RKO (cell line): ENCODE results near the gene EEF1AKMT3.
A peak's percentile ranks its signal among the peaks of the same experiment; 100 is the strongest.
"Not testable (repeated sequence)": the region's sequence is repeated elsewhere in the genome, so short reads cannot be mapped to it uniquely, and the experiment has no call there.

Experiments
- DNase-seq: peaks from one replicate; pipeline ENCODE4 v3.0.0-alpha.2; 2016; ENCODE audit warnings: low spot score

EEF1AKMT3 gene

DNA sequence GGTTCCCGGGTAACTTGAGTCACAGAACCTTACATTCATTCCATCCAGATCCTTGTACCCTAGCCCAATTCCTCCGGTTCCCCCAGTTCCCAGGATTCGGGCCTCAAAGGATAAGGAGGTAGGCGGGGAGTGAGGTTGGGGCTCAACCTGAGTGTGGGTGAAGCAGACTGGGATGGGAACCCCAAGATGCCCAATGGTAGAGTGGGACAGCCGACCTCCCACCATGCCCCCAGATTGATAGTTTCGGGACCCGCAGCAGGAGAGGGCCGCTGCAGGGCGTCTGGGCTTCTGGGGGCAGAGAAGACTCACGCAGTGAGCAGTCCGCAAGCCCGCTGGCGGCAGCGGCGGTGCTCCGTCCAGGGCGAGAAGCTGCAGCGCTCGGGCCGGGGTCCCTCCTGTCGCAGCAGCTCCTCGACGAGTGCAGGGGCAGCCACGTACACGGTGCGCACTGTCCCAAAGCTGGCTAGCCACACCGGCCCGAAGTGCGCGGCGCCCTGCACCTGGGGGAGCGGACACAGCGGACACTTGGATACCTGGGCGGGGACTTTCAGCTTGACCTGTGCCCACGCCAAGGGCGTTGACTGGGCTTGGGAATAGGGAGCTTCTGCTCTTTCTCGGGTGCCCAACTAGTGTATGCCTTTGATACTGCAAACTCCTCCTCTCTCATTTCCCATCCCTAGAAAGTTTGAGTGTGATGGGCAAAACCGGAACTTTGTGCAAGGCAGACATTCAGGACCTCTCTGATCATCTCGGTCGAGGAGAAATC, 6.5 kb upstream of the EEF1AKMT3 start:
- no peak for DNase-seq

DNA sequence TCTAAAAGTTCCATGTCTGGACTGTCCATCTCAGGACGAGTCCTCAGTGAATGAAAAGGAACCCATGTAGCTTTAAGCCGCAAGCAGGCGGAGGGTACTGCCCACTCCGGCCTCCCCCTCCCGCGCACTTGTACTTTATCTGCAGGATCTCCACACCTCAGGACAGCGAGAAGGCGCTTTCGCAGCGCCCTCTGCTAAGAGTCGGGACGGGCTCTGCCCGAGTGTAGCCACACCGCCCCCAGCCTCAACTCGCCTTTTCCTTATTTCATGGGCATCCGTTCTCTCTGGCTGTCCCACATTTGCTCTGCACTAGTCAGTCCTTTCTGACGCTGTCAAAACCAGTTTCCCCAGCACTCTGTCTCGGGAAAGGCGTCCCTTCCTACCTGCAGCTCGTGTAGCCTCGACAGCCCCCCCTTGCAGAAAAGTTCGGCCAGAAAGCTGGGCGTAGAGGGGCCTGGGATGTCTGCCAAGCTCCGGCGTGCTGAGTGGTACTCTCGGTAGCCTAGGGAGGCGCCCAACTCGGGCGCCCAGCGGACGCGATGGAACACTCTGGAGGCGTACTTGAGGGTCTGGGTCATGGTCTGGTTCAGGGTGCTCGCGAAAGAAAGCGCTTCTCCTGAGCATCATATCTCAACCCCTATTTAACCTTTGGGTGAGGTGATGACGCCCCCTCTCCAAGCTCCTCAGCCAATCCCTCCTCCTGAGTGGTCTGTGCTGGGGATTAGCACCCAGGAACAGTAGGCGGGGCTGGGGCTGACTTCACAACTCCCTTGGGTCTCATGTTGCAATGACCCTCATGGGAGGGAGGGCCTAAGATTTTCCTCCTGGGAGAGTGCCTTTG, 5.7 kb upstream of the EEF1AKMT3 start, which contains the start of gene CYP27B1:
TSS of gene CYP27B1 (minus strand) at position 615 of the 841 bp plus-strand sequence. CDS start at position 578, 37 bp downstream.
- peak; percentile 46 for DNase-seq

DNA sequence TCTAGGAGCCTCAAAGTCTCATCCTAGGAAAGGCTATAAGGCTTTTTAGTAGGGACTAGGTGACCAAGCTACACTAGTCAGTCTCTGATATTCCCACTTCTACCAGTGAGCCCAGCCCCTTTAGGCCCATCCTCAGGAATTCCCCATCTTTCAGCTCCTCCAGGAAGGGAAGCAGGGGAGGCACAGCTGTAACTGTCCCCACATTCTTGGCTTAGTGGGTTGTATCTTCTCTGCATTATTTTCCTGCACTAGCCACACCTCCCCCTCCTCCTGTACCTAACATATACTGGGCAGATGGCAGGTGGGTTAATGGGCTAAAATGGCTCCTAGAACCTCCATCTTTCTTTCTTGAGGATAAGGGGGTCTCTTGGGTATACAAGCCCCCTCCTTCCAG, 5.1 kb upstream of the EEF1AKMT3 start:
- DNase-seq: no peak

DNA sequence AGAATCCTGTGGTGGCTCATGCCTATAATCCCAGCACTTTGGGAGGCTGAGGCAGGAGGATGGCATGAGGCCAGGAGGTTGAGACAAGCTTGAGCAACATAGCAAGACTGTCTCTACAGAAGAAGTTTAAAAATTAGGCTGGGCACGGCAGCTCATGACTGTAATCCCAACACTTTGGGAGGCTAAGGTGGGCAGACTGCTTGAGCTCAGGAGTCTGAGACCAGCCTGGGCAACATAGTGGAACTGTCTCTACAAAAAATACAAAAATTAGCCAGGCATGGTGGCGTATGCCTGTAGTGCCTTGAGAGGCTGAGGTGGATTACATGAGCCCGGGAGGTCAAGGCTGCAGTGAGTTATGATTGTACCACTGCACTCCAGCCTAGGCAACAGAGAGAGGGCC, 4.5 kb upstream of the EEF1AKMT3 start:
- DNase-seq: no peak

DNA sequence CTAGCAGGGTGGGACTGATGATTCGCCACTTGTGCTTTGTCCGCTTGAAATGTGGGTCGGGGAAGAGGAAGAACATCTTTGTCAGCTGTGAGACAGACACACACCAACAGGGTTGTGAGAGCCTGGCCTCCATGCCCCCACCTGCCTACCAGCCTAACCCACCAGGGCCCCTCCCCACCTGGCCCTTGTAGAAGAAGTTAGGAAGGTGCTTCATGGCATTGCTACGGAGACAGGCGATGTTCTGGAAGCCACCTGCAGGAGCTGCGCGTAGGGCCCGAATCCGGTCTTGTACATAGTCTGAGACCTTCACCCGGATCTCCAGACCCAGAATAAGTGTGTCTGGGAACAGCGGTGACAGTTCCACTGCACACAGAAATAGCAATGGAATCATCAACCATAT, 2.8 kb upstream of the EEF1AKMT3 start:
- no peak for DNase-seq

DNA sequence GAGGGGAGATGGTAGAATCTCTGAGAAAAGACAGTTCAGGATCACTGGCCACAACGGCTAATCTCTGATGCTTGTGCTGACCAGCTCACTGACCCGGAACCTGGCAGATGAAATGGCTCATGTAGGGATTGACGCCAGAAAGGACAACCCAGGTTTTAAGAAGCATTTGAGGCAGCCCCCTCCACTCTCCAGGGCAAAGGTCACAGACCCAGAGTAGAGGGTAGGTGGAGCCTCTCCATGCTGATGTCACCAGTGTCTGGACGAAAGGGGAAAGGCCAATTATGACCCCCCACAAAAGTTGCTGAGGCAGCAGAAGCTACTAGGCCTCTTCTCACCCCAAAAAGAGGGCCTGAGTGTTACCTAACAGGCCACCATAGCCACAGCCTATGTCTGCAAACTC, 1.7 kb upstream of the EEF1AKMT3 start:
- DNase-seq: no peak

DNA sequence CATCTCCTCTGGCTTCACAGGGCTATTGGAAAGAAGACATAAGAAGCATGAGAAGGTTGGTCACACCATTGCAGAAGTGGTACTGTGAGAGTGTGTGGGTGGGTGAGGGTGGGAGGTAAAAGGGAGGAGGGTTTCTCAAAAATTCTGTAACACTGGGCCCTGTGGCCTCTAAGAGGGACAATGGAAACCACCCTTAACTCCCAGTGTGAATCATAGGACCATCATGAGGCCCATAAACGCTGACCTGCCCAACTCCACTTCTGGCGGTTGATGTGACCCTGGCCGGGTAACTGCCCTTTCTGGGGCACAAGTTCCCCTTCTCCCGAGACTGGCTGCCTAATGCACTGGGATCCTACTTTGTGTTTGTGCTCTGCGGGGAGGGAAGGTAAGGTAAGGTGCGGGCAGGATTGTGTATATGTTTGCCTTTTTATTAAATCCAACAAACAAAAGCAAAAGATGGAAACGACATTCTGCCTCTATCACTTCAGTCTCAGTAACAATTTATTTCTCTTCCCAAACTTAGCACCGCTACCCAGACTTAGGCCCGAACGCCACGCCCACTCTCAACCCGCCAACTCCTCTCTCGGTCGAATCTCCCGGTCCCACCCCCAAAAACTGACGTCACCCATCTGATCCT, 1.1 kb upstream of the EEF1AKMT3 start:
- DNase-seq: peak; percentile 93

DNA sequence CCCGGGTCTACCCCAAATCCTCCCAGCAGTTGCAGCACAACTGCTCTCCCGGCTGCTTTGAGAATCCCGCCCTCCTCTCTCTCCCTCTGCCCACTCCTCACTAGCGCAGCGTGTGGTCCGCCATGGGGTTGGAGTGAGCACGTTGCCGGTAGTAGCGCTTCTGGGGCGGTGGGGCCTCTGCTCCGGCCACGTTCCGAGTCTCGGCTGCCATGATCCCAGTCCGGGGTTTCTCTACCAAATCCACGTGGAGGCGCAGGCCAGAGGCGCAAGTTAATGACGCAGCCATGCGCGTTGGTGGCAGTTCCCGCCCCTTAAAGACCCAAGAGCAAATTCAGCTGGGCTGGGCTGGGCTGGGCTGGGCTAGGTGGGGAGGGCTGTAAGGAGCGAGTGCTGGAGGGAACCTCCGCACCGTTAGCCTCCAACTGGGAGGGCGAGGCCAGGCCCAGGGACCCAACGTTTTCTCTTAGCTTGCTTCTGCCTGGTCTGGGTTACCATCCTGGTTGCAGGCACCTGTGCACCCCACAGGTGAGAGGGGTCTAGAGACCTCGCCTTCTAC, 463 bp upstream of the EEF1AKMT3 start, which contains the start of gene METTL1:
TSS of gene METTL1 (minus strand) at position 233 of the 556 bp plus-strand sequence. CDS start at position 211, 22 bp downstream.
- peak; percentile 97 for DNase-seq

DNA sequence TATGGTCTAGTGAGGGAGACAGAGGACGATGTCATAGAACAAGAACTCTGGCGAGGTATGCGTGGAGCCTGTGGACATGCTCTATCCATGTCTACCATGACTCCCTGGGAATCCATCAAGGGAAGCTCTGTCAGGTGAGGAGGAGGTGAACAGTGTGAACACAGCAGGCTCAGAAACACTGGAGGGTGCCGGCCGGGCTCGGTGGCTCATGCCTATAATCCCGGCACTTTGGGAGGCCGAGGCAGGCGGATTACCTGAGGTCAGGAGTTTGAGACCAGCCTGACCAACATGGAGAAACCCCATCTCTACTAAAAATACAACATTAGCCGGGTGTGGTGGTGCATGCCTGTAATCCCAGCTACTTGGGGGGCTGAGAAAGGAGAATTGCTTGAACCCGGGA, 2.2 kb downstream of the EEF1AKMT3 start:
- DNase-seq: not testable (repeated sequence)

DNA sequence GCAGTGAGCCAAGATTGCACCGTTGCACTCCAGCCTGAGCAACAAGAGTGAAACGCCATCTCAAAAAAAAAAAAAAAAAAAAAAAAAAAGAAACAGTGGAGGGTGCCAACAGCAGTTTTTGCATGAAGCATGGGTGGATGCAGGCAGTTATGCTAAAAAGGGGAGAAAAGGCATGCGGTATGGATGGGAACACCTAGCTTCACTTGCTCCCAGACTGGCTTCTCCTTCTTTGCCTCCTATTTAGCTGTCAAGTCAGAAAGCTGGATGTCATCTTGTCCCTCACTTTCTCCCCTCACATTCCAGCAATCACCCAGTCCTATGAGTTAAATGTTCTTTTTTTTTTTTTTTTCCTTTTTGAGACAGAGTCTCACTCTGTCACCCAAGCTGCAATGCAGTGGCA, 2.6 kb downstream of the EEF1AKMT3 start:
- DNase-seq: no peak

DNA sequence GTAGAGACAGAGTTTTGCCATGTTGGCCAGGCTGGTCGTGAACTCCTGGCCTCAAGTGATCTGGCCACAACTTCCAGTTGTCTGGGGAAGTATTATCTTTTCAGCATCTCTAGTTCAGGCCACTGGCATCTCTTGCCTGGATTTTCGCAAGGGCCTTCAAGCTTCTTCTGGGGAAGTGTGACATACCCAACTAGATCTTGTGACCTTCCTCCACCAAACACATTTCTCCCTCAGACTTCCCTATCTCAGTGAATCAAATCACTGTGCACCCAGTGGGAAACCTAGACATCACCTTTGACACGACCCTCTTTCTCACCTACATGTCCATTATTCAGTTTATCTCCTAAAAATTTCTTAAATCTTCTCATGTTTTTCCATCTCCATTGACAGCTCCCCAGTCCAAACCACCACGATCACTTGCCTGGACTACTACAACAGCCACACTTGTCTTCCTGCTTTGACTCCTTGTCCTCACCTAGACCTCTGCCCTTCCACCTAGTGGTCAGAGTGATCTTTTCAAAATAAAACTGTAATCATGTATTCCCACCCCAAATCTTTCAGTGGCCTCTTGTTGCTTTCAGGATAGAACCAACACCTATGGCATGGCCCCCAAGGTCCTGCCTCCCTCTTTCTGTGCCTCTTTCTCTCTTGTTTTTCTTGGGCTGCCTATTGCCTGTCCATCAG, 3.3 kb downstream of the EEF1AKMT3 start:
- peak; percentile 47 for DNase-seq

DNA sequence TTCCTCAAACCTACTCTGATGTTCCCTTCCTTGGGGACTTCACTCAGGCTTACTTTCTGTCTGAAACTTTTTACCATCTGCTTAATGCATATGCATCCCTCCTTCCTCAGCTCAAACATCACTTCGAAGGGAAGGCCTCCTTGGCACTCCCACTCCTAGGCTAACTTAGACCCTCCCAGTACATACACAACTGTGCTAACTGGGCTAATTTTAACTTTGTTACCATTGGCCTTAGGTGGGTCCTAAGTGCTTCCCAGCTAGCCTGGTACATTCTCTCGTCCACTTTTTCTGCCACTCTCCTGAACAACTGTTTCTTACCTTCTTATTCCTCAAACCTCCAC, 3.8 kb downstream of the EEF1AKMT3 start:
- DNase-seq: no peak

DNA sequence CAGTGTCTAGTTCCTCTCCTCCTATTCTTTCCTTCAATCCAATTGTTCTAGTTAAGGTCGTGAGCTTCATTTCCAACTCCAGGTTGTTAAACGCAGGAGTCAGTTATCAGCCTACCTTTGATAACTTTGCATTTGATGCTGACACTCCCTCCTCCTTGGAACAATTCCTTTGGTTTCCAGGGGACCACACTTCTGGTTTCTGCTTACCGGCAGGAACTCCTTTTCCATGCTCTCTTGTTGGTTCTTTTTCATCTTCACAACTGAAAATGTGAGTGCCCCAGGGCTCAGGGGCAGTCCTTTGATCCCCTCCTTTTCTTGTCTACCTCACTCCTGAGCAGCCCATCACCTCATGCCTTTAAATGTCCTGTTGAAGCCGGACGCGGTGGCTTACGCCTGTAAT, 5.0 kb downstream of the EEF1AKMT3 start:
- DNase-seq: no peak

DNA sequence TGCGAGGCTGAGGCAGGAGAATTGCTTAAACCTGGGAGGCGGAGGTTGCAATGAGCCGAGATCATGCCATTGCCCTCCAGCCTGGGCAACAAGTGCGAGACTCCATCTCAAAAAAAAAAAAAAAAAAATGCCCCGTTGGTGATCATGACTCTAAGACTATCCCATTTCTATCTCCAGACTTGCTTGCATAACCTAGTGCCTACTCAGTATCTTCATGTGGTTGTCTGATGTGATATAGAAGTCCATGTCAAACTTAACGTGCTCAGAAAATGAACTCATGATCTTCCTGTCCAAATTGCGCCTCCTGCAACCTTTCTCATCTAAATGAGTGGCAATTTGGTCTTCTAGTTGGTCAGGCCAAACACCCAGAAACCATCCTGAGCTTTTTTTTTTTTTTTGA, 5.5 kb downstream of the EEF1AKMT3 start:
- no peak for DNase-seq

DNA sequence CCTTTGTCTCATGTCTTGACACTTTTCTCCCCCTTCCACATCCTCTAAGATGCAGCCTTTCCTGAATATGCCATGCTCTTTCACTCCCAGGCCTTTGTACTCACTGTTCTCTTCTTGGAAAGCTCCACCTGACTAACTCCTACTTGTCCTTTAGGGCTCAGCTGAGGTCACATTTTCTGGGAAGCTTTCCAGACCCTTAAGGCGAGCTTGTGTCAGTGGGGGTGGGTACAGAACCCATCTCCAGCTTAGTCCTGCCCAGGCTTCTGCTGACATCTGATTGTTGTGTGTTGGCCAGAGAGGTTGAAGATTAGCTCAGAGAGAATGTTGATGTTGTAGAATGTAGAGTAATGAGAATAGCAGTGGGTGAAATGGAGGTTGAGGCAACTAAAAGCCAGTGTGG, 7.3 kb downstream of the EEF1AKMT3 start:
- DNase-seq: no peak

DNA sequence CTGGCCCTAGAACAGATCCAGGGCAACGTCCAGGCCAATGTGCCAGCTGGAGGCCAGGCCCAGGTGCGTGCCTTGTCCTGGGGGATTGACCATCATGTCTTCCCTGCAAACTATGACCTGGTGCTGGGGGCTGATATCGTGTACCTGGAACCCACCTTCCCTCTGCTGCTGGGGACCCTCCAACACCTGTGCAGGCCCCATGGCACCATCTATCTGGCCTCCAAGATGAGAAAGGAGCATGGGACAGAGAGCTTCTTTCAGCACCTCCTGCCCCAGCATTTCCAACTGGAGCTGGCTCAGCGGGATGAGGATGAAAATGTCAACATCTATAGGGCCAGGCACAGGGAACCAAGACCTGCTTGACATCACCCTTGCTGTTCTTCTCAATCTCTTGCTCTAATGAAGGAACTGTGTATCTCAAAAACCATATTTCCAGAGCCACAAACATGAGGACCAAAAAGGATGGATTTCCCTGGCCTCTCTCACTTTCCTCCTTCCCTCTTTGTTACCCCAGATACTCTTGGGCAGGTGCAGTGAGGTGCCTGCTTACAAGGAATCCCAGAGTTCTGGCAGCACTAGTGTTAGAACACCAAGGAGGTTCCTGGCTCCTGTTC, 8.0 kb downstream of the EEF1AKMT3 start:
- no peak for DNase-seq

DNA sequence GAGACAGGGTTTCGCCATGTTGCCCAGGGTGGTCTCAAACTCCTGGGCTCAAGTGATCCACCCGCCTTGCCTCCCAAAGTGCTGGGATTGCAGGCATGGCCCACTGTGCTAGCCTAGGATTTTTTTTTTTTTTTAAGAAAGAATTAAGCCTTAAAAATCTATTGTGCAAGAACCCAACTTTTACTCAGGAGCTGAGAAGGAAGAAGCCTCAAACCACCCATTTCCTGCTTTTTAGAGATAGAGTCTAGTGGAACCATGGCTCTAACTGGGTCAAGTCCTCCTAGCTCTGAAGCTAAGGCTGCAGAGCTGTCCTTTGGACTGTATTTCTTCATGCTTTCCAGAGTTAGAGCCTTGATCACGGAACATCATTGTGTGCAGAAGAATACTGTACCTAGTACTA, 8.8 kb downstream of the EEF1AKMT3 start:
- no peak for DNase-seq

DNA sequence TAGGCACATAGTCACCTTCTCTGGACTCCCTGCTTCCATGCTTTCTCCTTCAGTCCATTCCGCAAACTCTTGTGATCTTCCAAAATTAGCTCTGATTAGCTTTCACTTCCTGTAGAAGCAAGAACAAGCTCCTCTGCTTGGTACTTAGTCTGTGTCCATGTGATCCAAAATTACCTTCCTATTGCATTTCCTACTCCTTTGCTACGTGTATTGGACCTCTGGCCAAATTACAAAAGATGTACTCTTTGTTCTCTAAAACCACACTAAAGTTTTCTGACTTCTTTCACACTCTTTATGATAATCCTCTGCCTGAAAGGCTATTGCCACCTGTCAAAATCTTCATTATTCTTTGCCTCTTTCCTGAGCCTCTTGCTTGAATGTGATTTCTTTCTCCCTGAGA, 9.4 kb downstream of the EEF1AKMT3 start:
- DNase-seq: no peak

DNA sequence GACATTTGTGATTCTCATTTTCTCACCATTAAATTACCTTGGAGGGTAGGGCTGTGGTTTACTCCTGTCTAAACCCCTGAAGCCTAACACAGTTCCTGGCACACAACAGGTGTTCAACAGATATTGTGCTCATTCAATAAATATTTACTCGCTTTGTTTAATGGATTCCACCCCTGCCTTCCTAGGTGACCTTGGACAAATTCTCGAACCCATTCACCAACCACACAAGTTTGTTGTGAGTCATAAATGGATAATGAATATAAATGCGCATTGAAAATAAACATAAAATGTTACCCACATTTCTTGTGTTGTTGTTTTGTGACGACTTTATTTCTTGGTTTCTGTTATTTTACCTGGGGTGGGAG, 9.8 kb downstream of the EEF1AKMT3 start:
- no peak for DNase-seq

DNA sequence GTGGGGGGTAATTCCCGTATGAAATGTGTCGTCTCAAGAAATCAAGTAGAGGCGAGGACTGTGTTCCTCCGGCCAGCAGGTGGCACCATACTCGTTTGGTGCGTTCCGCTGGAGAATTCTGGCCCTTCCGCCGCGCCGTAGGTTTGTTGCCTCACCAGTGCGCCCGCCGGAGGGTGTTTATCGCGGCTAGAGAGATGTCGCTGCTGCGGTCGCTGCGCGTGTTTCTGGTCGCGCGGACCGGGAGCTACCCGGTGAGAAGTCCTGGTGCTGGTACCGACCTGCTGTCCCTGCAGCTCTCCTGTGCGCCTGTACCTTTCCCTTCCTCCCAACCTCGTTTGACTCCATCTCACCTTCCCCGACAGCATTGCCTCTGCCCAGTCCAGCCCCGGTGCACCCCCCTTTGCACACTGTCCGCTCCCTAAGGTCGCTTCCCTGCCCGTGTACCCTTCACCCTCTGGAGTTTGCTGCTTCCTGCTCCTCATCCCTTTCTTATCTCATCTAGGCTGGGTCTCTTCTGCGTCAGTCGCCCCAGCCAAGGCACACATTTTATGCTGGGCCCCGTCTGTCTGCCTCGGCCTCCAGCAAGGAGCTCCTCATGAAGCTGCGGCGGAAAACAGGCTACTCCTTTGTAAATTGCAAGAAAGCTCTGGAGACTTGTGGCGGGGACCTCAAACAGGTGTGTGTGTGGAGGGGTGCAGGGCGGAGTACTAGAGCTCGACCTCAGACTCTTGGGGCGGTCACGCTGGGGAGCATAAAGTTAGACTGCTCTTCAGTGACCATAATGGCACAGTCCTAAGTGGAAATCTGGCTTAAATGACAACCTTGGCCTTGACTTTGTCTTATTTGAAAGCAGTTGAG, 10.4 kb downstream of the EEF1AKMT3 start, which contains the start of gene TSFM:
TSS of gene TSFM (plus strand) at position 180 of the 858 bp plus-strand sequence. CDS start at position 195, 15 bp downstream.
- peak; percentile 94 for DNase-seq

DNA sequence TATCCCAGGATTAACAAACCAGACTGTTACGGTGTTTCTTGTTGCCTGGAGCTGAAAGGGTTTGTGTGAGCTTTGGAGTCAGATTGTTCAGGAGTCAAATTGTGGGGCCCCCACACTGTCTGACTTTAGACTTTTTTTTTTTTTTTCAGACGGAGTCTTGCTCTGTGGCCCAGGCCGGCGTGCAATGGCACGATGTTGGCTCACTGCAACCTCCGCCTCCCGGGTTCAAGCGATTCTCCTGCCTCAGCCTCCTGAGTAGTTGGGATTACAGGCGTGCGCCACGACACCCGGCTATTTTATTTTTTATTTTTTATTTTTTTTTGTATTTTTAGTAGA, 11.0 kb downstream of the EEF1AKMT3 start:
- no peak for DNase-seq
